GM12878 (cell line): ENCODE results near the gene CCDC18. TPM values are rescaled to one million over a fixed set of nuclear protein-coding genes. Genes with fewer than 3 reads are reported as not detected.

Source experiments
- ATAC-seq: fragments of 200-7000 bp; cut with Tn5 transposase; 3 replicates; pipeline ENCODE4 v1.9.1; 2020; ENCODE audit warnings: mild to moderate bottlenecking, moderate library complexity
- BruUV-seq: library from RNA; stranded (reverse); fragments of 400-500 nt; replicated peaks from 2 replicates; lab custom pipeline; 2021; lab: Mats Ljungman, UMichigan
- CTCF ChIA-PET: fragments of 300-600 bp; sonication (Branson Sonifier 250); formaldehyde crosslinking; extraction: SDS; loops from one replicate; lab custom pipeline; 2021; ENCODE audit warnings: inconsistent platforms; lab: Yijun Ruan, JAX
- POLR2A ChIA-PET: fragments of 350-600 bp; formaldehyde crosslinking; extraction: SDS; loops from one replicate; lab custom pipeline; 2021; ENCODE audit warnings: inconsistent platforms; lab: Charles Lee
- RAD21 ChIA-PET: fragments of 300-600 bp; sonication (Branson Sonifier 250); formaldehyde crosslinking; loops from one replicate; lab custom pipeline; 2023; ENCODE audit warnings: antibody characterized with exemption; ENCODE audit not compliant: unreplicated experiment; lab: Charles Lee
- SMC1A ChIA-PET: fragments of 300-600 bp; sonication (Branson Sonifier 250); formaldehyde crosslinking; loops from one replicate; lab custom pipeline; 2023; ENCODE audit not compliant: unreplicated experiment, uncharacterized antibody; lab: Charles Lee
- DNase-seq: peaks from one replicate; pipeline ENCODE4 v3.0.0-alpha.2; 2011; ENCODE audit warnings: low read depth, low spot score
- FAIRE-seq: peaks from 3 replicates; lab custom pipeline; 2011; peaks lifted over from hg19 to GRCh38; lab: Jason Lieb, UNC
- H2AFZ ChIP-seq: 2 replicates; pipeline ENCODE4 v1.6.0; 2011; ENCODE audit warnings: low read depth, low read length, control low read depth; ENCODE audit not compliant: control insufficient read depth
- H3K27ac ChIP-seq: 2 replicates; pipeline ENCODE4 v1.5.1; 2011; ENCODE audit warnings: control low read depth; ENCODE audit not compliant: control insufficient read depth, insufficient read depth
- H3K27me3 ChIP-seq, 2 experiments: replicated peaks in 1 of 2; 2 replicates each; pipeline versions ENCODE4 v1.6.0 to v1.6.1; 2011; ENCODE audit warnings: low read length in 1 of 2; ENCODE audit not compliant: control insufficient read depth in 2 of 2, insufficient read depth in 2 of 2
- H3K36me3 ChIP-seq, 2 experiments: 2 replicates each; pipeline ENCODE4 v1.5.1; 2011; ENCODE audit warnings: low read length in 1 of 2; ENCODE audit not compliant: control insufficient read depth in 2 of 2, insufficient read depth in 2 of 2
- H3K4me1 ChIP-seq: 2 replicates; pipeline ENCODE4 v1.6.1; 2011; ENCODE audit warnings: mild to moderate bottlenecking, low read length, moderate library complexity, mixed read lengths; ENCODE audit not compliant: control insufficient read depth, insufficient read depth
- H3K4me2 ChIP-seq: 2 replicates; pipeline ENCODE4 v1.6.0; 2011; ENCODE audit warnings: control low read depth; ENCODE audit not compliant: control insufficient read depth, insufficient read depth
- H3K4me3 ChIP-seq: fragments of 200-600 bp; sonication (generic); 2 replicates; pipeline ENCODE4 v1.5.1; 2016
- H3K79me2 ChIP-seq: 2 replicates; pipeline ENCODE4 v1.6.0; 2011; ENCODE audit warnings: low read length; ENCODE audit not compliant: control insufficient read depth, insufficient read depth
- H3K9ac ChIP-seq: 2 replicates; pipeline ENCODE4 v1.8.0; 2011; ENCODE audit warnings: low read length, control low read depth, mixed read lengths; ENCODE audit not compliant: control insufficient read depth, insufficient read depth
- H3K9me3 ChIP-seq: replicated peaks from 3 replicates; pipeline ENCODE4 v1.5.1; 2011; ENCODE audit warnings: mild to moderate bottlenecking, low read length; ENCODE audit not compliant: control insufficient read depth, insufficient read depth
- H4K20me1 ChIP-seq: 2 replicates; pipeline ENCODE4 v1.6.0; 2011; ENCODE audit not compliant: control insufficient read depth, insufficient read depth
- NFYA ChIP-seq: IDR thresholded peaks from 2 replicates; pipeline ENCODE4 v1.6.1; 2011; ENCODE audit warnings: low read depth, mild to moderate bottlenecking, low read length, improper control_type of control experiment, borderline replicate concordance
- PKNOX1 ChIP-seq: fragments of 450-650 bp; IDR thresholded peaks from 2 replicates; pipeline ENCODE4 v1.6.1; 2016; ENCODE audit warnings: mild to moderate bottlenecking
- RUNX3 ChIP-seq: IDR thresholded peaks from 2 replicates; pipeline ENCODE4 v1.6.1; 2012; ENCODE audit warnings: low read length, inconsistent platforms
- SMC3 ChIP-seq: IDR thresholded peaks from 2 replicates; pipeline ENCODE4 v1.6.1; 2011; ENCODE audit warnings: low read length, improper control_type of control experiment, borderline replicate concordance
- TCF7 ChIP-seq: IDR thresholded peaks from 2 replicates; pipeline ENCODE4 v1.6.1; 2014; ENCODE audit warnings: antibody characterized with exemption, borderline replicate concordance
- ZNF592 ChIP-seq: fragments of 450-650 bp; IDR thresholded peaks from 2 replicates; pipeline ENCODE4 v1.6.1; 2017; ENCODE audit warnings: mild to moderate bottlenecking, moderate library complexity
- ZNF622 ChIP-seq: fragments of 450-650 bp; IDR thresholded peaks from 2 replicates; pipeline ENCODE4 v1.6.1; 2017; ENCODE audit warnings: mild to moderate bottlenecking, inconsistent platforms
- WGBS: methylation state at CpG from one replicate; pipeline ENCODE4 v1.1.6; 2016; ENCODE audit warnings: low lambda C conversion rate; ENCODE audit not compliant: insufficient replicate concordance, insufficient coverage; ENCODE audit errors: missing lambda C conversion rate; 5-methylcytosine and 5-hydroxymethylcytosine counted together
- in situ Hi-C: fragments of 300-500 bp; cut with MboI; formaldehyde crosslinking; loops from 9 replicates; pipeline ENCODE4 v1.14.3; 2018; ENCODE audit warnings: mixed read lengths
- intact Hi-C: fragments of 100-400 bp; cut with micrococcal nuclease; formaldehyde crosslinking; loops from one replicate; pipeline ENCODE4 v1.14.2; 2022; ENCODE audit not compliant: unreplicated experiment
- polyA plus RNA-seq, 11 experiments: library from polyadenylated mRNA; depleted of rRNA in 4 of 11; unstranded in 6 of 11; stranded (reverse) in 5 of 11; fragments of >200 nt; fragmentation: Nextera tagmentation in 4 of 11; fragmentation: Illumina TruSeq in 1 of 11; extraction: Ambion mirVana in 4 of 11; extraction: Trizol in 1 of 11; gene quantifications; 1 replicate in 1 of 11; 2 replicates in 10 of 11; pipeline versions ENCODE4 v1.2.1 to v1.2.3, GENCODE V29; 2011 to 2016; ENCODE audit warnings: inconsistent platforms in 2 of 11, missing spikeins in 2 of 11, low read depth in 1 of 11
- total RNA-seq, 4 experiments: library from RNA; depleted of rRNA in 3 of 4; stranded (reverse); fragments of >200 nt in 3 of 4; fragmentation: Illumina TruSeq in 1 of 4; extraction: Trizol in 1 of 4; gene quantifications; 2 replicates each; pipeline versions ENCODE4 v1.2.1 to v1.2.3, GENCODE V29; 2013 to 2021

CCDC18 gene
- total and polyA plus RNA-seq, 10 of the 15 experiments (the other 5 are each of a cell fraction or from before 2014, with no cell fraction given): 15.6 to 34.9 (median 19.5) TPM

DNA sequence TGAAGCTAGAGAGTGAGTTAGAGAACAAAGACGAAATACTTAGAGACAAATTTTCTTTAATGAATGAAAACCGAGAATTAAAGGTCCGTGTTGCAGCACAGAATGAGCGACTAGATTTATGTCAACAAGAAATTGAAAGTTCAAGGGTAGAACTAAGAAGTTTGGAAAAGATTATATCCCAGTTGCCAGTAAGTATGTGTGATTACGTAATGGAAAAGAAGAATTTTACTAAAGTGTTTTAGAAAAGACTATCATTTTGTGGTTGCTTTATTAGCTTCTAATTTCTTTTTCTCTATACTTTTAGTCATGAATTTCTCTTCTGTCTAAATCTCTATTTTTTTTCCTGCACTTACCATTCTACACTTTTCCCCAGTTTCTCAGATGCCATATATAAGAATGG is 26.7 kb downstream of the CCDC18 start:
- in situ Hi-C loops: no loop called here
- no peak for ATAC-seq

More for the DNA sequence above, 26.7 kb downstream of the CCDC18 start:
- intact Hi-C loops: no loop called here
- FAIRE-seq: no peak
- H3K9ac ChIP-seq: no peak overlapping the region
- H3K27me3 ChIP-seq: no peaks in the 10 kb centered on the region
- SMC1A ChIA-PET: no interaction called here
- no peak overlapping the region for H3K27ac ChIP-seq
- RAD21 ChIA-PET: interaction anchor here (0.9 kb wide), 1 partner anchor 12 kb away, joined by 3 read pairs; no protein-coding TSS in a partner anchor
- POLR2A ChIA-PET: no interaction called here
- no peaks in the 10 kb centered on the region; a peak in 2 of 4 replicates for H3K36me3 ChIP-seq
- CTCF ChIA-PET: interaction anchor here (1.4 kb wide), 1 partner anchor 114 kb away, joined by 5 read pairs; no protein-coding TSS in a partner anchor
- no peak overlapping the region for H3K4me2 ChIP-seq
- 95% methylated on average over 5 of the region's 5 CpGs for WGBS
- no peaks in the 10 kb centered on the region for H3K79me2 ChIP-seq
- no peak for DNase-seq
- H3K4me3 ChIP-seq: no peak overlapping the region
- TF ChIP-seq SMC3 (no peak), RUNX3 (no peak), TCF7 (no peak), ZNF592 (no peak), ZNF622 (no peak), NFYA (no peak), PKNOX1 (no peak)
- BruUV-seq: no TSS peak
- H3K4me1 ChIP-seq: no peaks in the 10 kb centered on the region
- no peaks in the 10 kb centered on the region for H4K20me1 ChIP-seq
- H2AFZ ChIP-seq: no peak overlapping the region
- H3K9me3 ChIP-seq: no peaks in the 10 kb centered on the region
